GM12878 (cell line): ENCODE results near the gene UBASH3A. TPM values are rescaled to one million over a fixed set of nuclear protein-coding genes. Genes with fewer than 3 reads are reported as not detected.

Experiments
- ATF7 ChIP-seq: fragments of 450-650 bp; IDR thresholded peaks from 2 replicates; pipeline ENCODE4 v1.6.1; 2016; ENCODE audit warnings: low read depth, mild to moderate bottlenecking
- BHLHE40 ChIP-seq, 2 experiments: fragments of 450-650 bp in 1 of 2; IDR thresholded peaks; 2 replicates each; pipeline ENCODE4 v1.6.1; 2011 to 2017; ENCODE audit warnings: low read depth in 2 of 2, borderline replicate concordance in 1 of 2, improper control_type of control experiment in 1 of 2, low read length in 1 of 2, mild to moderate bottlenecking in 1 of 2
- BMI1 ChIP-seq: fragments of 450-650 bp; IDR thresholded peaks from 2 replicates; pipeline ENCODE4 v1.6.1; 2016; ENCODE audit warnings: mild to moderate bottlenecking, moderate library complexity, borderline replicate concordance
- CBFB ChIP-seq: IDR thresholded peaks from 2 replicates; pipeline ENCODE4 v1.6.1; 2016; ENCODE audit warnings: antibody characterized with exemption, low read depth
- CHD4 ChIP-seq: fragments of 200-600 bp; sonication (generic); IDR thresholded peaks from 2 replicates; pipeline ENCODE4 v1.6.1; 2016; ENCODE audit warnings: mild to moderate bottlenecking
- CREM ChIP-seq: IDR thresholded peaks from 2 replicates; pipeline ENCODE4 v1.6.1; 2014; ENCODE audit warnings: antibody characterized with exemption, low read depth
- EED ChIP-seq: sonication (generic); IDR thresholded peaks from 2 replicates; pipeline ENCODE4 v1.6.1; 2016; ENCODE audit warnings: antibody characterized with exemption, low read depth
- EGR1 ChIP-seq, 2 experiments: IDR thresholded peaks; 1 replicate in 1 of 2; 2 replicates in 1 of 2; pipeline ENCODE4 v1.6.1; 2011 to 2012; ENCODE audit warnings: low read depth in 2 of 2, low read length in 2 of 2, borderline replicate concordance in 1 of 2, mild to moderate bottlenecking in 1 of 2, moderate library complexity in 1 of 2
- ETV6 ChIP-seq, 2 experiments: fragments of 450-650 bp in 1 of 2; IDR thresholded peaks in 1 of 2; conservative IDR thresholded peaks in 1 of 2; 2 replicates each; pipeline ENCODE4 v1.6.1; 2014; ENCODE audit warnings: antibody characterized with exemption in 1 of 2, borderline replicate concordance in 1 of 2, low read depth in 1 of 2, mild to moderate bottlenecking in 1 of 2, moderate library complexity in 1 of 2
- FOXK2 ChIP-seq: fragments of 450-650 bp; IDR thresholded peaks from 2 replicates; pipeline ENCODE4 v1.6.1; 2017; ENCODE audit warnings: mild to moderate bottlenecking, moderate library complexity
- GATAD2B ChIP-seq: fragments of 450-650 bp; conservative IDR thresholded peaks from 2 replicates; pipeline ENCODE4 v1.6.1; 2017; ENCODE audit warnings: low read depth, mild to moderate bottlenecking, moderate library complexity
- IKZF2 ChIP-seq, 2 experiments: fragments of 450-650 bp; IDR thresholded peaks; 2 replicates each; pipeline ENCODE4 v1.6.1; 2017; ENCODE audit warnings: mild to moderate bottlenecking in 2 of 2, moderate library complexity in 2 of 2
- IRF5 ChIP-seq: fragments of 450-650 bp; IDR thresholded peaks from 2 replicates; pipeline ENCODE4 v1.6.1; 2017; ENCODE audit warnings: borderline replicate concordance
- JUND ChIP-seq: IDR thresholded peaks from 2 replicates; pipeline ENCODE4 v1.6.1; 2012; ENCODE audit warnings: low read depth, mild to moderate bottlenecking, low read length, improper control_type of control experiment, moderate library complexity
- MEF2A ChIP-seq: IDR thresholded peaks from 2 replicates; pipeline ENCODE4 v1.6.1; 2011; ENCODE audit warnings: low read depth, mild to moderate bottlenecking, low read length, moderate library complexity; ENCODE audit not compliant: insufficient read depth
- MEF2B ChIP-seq: fragments of 450-650 bp; IDR thresholded peaks from 2 replicates; pipeline ENCODE4 v1.6.1; 2018; ENCODE audit warnings: mild to moderate bottlenecking, moderate library complexity; ENCODE audit not compliant: partially characterized antibody, poor library complexity, severe bottlenecking
- MTA2 ChIP-seq: fragments of 450-650 bp; IDR thresholded peaks from 2 replicates; pipeline ENCODE4 v1.6.1; 2016; ENCODE audit warnings: low read depth, mild to moderate bottlenecking, moderate library complexity
- PKNOX1 ChIP-seq: fragments of 450-650 bp; IDR thresholded peaks from 2 replicates; pipeline ENCODE4 v1.6.1; 2016; ENCODE audit warnings: mild to moderate bottlenecking
- POU2F2 ChIP-seq: IDR thresholded peaks from 3 replicates; pipeline ENCODE4 v1.6.1; 2011; ENCODE audit warnings: low read depth, mild to moderate bottlenecking, low read length, borderline replicate concordance
- RELA ChIP-seq: fragments of 450-650 bp; IDR thresholded peaks from 2 replicates; pipeline ENCODE4 v1.8.0; 2014; ENCODE audit warnings: borderline replicate concordance; ENCODE audit not compliant: partially characterized antibody
- SKIL ChIP-seq: fragments of 450-650 bp; IDR thresholded peaks from 2 replicates; pipeline ENCODE4 v1.6.1; 2017; ENCODE audit warnings: mild to moderate bottlenecking, low read depth, inconsistent platforms; ENCODE audit not compliant: poor library complexity, severe bottlenecking
- TARDBP ChIP-seq: IDR thresholded peaks from 2 replicates; pipeline ENCODE4 v1.6.1; 2016; ENCODE audit warnings: borderline replicate concordance
- polyA plus RNA-seq, 11 experiments: library from polyadenylated mRNA; depleted of rRNA in 4 of 11; unstranded in 6 of 11; stranded (reverse) in 5 of 11; fragments of >200 nt; fragmentation: Nextera tagmentation in 4 of 11; fragmentation: Illumina TruSeq in 1 of 11; extraction: Ambion mirVana in 4 of 11; extraction: Trizol in 1 of 11; gene quantifications; 1 replicate in 1 of 11; 2 replicates in 10 of 11; pipeline versions ENCODE4 v1.2.1 to v1.2.3, GENCODE V29; 2011 to 2016; ENCODE audit warnings: inconsistent platforms in 2 of 11, missing spikeins in 2 of 11, low read depth in 1 of 11
- total RNA-seq, 4 experiments: library from RNA; depleted of rRNA in 3 of 4; stranded (reverse); fragments of >200 nt in 3 of 4; fragmentation: Illumina TruSeq in 1 of 4; extraction: Trizol in 1 of 4; gene quantifications; 2 replicates each; pipeline versions ENCODE4 v1.2.1 to v1.2.3, GENCODE V29; 2013 to 2021
- TF ChIP-seq, protein P1 (sequence below): fragments of 450-650 bp; IDR thresholded peaks from 2 replicates; pipeline ENCODE4 v1.6.1; 2017; ENCODE audit warnings: low read depth, mild to moderate bottlenecking, moderate library complexity

UBASH3A gene
- total and polyA plus RNA-seq, 10 of the 15 experiments (the other 5 are each of a cell fraction or from before 2014, with no cell fraction given) = 0.04 to 0.39 (median 0.23) TPM; not detected in 1

DNA sequence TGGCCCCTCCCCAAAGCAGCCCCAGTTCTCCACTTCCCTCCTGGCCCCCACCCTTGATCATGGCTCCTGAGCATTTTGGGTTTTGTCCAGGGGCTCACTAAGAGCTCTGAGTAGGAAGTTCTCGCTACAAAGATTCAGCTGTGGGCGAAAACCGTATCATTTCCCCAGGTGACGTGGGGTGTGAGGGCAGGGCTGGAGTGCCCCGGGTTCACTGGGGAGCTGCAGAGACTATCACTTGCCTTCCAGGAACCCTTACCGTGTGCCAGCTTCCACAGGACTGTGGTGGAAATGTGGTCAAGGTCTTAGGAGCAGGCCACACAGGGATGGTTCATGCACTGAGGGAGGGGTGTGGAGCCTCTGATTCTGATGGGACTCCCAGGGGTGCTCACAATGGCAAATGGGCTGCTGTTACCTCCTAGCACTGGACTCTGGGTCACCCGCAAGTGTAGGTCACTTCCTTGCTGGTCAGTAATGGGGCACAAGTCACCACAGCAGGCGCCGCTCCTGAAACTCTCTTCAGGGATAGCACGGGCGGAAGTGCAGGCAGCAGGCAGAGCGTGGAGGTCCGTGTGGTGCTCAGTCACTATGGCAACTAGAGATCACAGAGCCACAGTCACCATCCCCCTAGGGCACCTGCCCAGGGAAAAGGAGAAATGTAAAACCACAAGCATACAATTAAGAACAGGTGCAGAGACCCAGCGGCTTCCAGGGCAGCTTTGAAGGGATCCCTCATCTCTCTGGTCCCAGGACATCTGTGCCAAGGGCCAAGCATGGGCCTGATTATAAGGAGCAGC, 56.9 kb downstream of the UBASH3A start (continued):
- TF ChIP-seq IRF5 (no peak), RELA (peak; percentile 33), ETV6 (conservative IDR thresholded peaks at IDR 0.05 in 1 of 2, IDR thresholded peaks at IDR 0.05 in 1 of 2; ENCODE audit: borderline replicate concordance in 1 of 2, low read depth in 1 of 2) (peak in 1 of 2 experiments; percentile 38; a peak in 2 of 4 replicates), IKZF2 (IDR thresholded peaks at IDR 0.05) (peak; percentile 95 to 96), FOXK2 (no peak), SKIL (peak; percentile 37), TARDBP (no peak), MEF2B (peak; percentile 61), PKNOX1 (peak; percentile 6; the same call in 1 of the 2 replicates), ATF7 (0 out of 2 replicates have a peak, but pooled peaks have one; percentile 47), MEF2A (0 out of 2 replicates have a peak, but pooled peaks have one; percentile 9), EED (peak; percentile 90), EGR1 (IDR thresholded peaks at IDR 0.05; ENCODE audit: borderline replicate concordance in 1 of 2, low read depth in 2 of 2, low read length in 2 of 2) (peak in 1 of 2 experiments; percentile 32; a peak in 1 of 3 replicates), GATAD2B (peak; percentile 82), JUND (0 out of 2 replicates have a peak, but pooled peaks have one; percentile 5), BMI1 (peak; percentile 96), MTA2 (peak; percentile 91), CREM (peak; percentile 55; the same call in 1 of the 2 replicates), BHLHE40 (IDR thresholded peaks at IDR 0.05; ENCODE audit: borderline replicate concordance in 1 of 2, low read depth in 2 of 2, low read length in 1 of 2) (peak; percentile 91 to 96), CBFB (peak; percentile 53), POU2F2 (peak; percentile 25; the same call in 1 of the 3 replicates), CHD4 (no peak)
- TF ChIP-seq, protein P1, sequence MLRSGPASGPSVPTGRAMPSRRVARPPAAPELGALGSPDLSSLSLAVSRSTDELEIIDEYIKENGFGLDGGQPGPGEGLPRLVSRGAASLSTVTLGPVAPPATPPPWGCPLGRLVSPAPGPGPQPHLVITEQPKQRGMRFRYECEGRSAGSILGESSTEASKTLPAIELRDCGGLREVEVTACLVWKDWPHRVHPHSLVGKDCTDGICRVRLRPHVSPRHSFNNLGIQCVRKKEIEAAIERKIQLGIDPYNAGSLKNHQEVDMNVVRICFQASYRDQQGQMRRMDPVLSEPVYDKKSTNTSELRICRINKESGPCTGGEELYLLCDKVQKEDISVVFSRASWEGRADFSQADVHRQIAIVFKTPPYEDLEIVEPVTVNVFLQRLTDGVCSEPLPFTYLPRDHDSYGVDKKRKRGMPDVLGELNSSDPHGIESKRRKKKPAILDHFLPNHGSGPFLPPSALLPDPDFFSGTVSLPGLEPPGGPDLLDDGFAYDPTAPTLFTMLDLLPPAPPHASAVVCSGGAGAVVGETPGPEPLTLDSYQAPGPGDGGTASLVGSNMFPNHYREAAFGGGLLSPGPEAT = peak; percentile 74
